H1 (cell line): Measurements from ENCODE around the gene ANKRD62. TPM values are rescaled to one million over a fixed set of nuclear protein-coding genes. Genes with fewer than 3 reads are reported as not detected.

Experiments
- BCL11A ChIP-seq, 2 experiments: IDR thresholded peaks; one replicate each; pipeline ENCODE4 v1.6.1; 2011; ENCODE audit warnings: low read depth in 2 of 2, low read length in 2 of 2, mild to moderate bottlenecking in 2 of 2
- CHD7 ChIP-seq: fragments of 300-600 bp; sonication (generic); IDR thresholded peaks from 2 replicates; pipeline ENCODE4 v1.7.1; 2012; ENCODE audit warnings: low read length, moderate library complexity, mild to moderate bottlenecking, inconsistent platforms; ENCODE audit not compliant: insufficient replicate concordance
- GABPA ChIP-seq: IDR thresholded peaks from 2 replicates; pipeline ENCODE4 v1.6.1; 2011; ENCODE audit warnings: mild to moderate bottlenecking, low read length, moderate library complexity, borderline replicate concordance; ENCODE audit not compliant: insufficient read depth
- KDM4A ChIP-seq: IDR thresholded peaks from one replicate; pipeline ENCODE4 v1.7.1; 2012; ENCODE audit warnings: low read depth, mild to moderate bottlenecking, moderate library complexity, low read length, inconsistent platforms; ENCODE audit not compliant: severe bottlenecking
- RNF2 ChIP-seq: fragments of 200-900, 300-1000 bp; sonication (generic); IDR thresholded peaks from 2 replicates; pipeline ENCODE4 v1.7.1; 2016; ENCODE audit warnings: borderline replicate concordance, low read depth, mild to moderate bottlenecking, antibody characterized with exemption, low read length; ENCODE audit not compliant: poor library complexity, severe bottlenecking; ENCODE audit errors: missing control alignments
- SIRT6 ChIP-seq: IDR thresholded peaks from one replicate; pipeline ENCODE4 v1.7.1; 2012; ENCODE audit warnings: low read length, inconsistent platforms
- SIX5 ChIP-seq: IDR thresholded peaks from 2 replicates; pipeline ENCODE4 v1.6.1; 2011; ENCODE audit warnings: mild to moderate bottlenecking, low read depth, low read length
- SP2 ChIP-seq: IDR thresholded peaks from 2 replicates; pipeline ENCODE4 v1.6.1; 2012; ENCODE audit warnings: mild to moderate bottlenecking, low read length, inconsistent platforms
- TBP ChIP-seq: IDR thresholded peaks from 2 replicates; pipeline ENCODE4 v1.6.1; 2011; ENCODE audit warnings: low read depth, low read length, improper control_type of control experiment
- polyA plus RNA-seq, 7 experiments: library from polyadenylated mRNA; depleted of rRNA in 3 of 7; stranded (reverse) in 5 of 7; unstranded in 2 of 7; fragments of >200 nt in 5 of 7; fragments of 200-250 nt in 2 of 7; gene quantifications; 1 replicate in 5 of 7; 2 replicates in 1 of 7; 4 replicates in 1 of 7; pipeline versions ENCODE4 v1.2.1 to v1.2.3, GENCODE V29; 2011 to 2013; ENCODE audit warnings: missing spikeins in 2 of 7, mixed read lengths in 2 of 7
- total RNA-seq: library from RNA; stranded (reverse); fragmentation: NEBNext Ultra II Directional; extraction: Animal tissue kit (Norgen Biotek cat#: 25700); gene quantifications from 2 replicates; pipeline ENCODE4 v1.2.1, GENCODE V29; 2021
- TF ChIP-seq, protein P1 (sequence below): IDR thresholded peaks from 2 replicates; pipeline ENCODE4 v1.6.1; 2012; ENCODE audit warnings: low read length, inconsistent platforms

ANKRD62 gene
- total and polyA plus RNA-seq, 2 of the 8 experiments (the other 6 are each of a cell fraction or from before 2014, with no cell fraction given): not detected

GRCh38 chr18:12101266-12101665, 7.6 kb downstream of the ANKRD62 start (continued):
- no peak for TF ChIP-seq CHD7
- no peak for TF ChIP-seq SIX5
- no peak for TF ChIP-seq KDM4A
- no peak for TF ChIP-seq RNF2
- no peak for TF ChIP-seq SIRT6
- TF ChIP-seq SP2: no peak
- TF ChIP-seq TBP: no peak
- TF ChIP-seq GABPA: no peak
- TF ChIP-seq, protein P1, sequence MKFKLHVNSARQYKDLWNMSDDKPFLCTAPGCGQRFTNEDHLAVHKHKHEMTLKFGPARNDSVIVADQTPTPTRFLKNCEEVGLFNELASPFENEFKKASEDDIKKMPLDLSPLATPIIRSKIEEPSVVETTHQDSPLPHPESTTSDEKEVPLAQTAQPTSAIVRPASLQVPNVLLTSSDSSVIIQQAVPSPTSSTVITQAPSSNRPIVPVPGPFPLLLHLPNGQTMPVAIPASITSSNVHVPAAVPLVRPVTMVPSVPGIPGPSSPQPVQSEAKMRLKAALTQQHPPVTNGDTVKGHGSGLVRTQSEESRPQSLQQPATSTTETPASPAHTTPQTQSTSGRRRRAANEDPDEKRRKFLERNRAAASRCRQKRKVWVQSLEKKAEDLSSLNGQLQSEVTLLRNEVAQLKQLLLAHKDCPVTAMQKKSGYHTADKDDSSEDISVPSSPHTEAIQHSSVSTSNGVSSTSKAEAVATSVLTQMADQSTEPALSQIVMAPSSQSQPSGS: no peak
- no peak for TF ChIP-seq BCL11A (IDR thresholded peaks at IDR 0.05; ENCODE audit: low read depth in 2 of 2, low read length in 2 of 2)
